ENCODE measurements around the gene RGS7. TPM values are rescaled to one million over a fixed set of nuclear protein-coding genes. Genes with fewer than 3 reads are reported as not detected.

RGS7 gene
- total RNA-seq, 4 donors from 2014 or later = not detected

- TF ChIP-seq POLR2A (IDR thresholded peaks at IDR 0.05) (no peak), CTCF (IDR thresholded peaks at IDR 0.05 in 4 of 5, conservative IDR thresholded peaks at IDR 0.05 in 1 of 5) (no peak)
- DNase-seq = no peak
- Histone ChIP-seq H3K27ac (no peak overlapping the region), H3K9me3 (no peaks in the 10 kb centered on the region), H3K4me3 (no peak overlapping the region), H3K27me3 (no peaks in the 10 kb centered on the region), H3K36me3 (no peaks in the 10 kb centered on the region), H3K4me1 (no peaks in the 10 kb centered on the region)
- ATAC-seq = no peak
- intact Hi-C loops (cut with DNase I; ENCODE audit: low total_unique reads) = no loop called here
- in situ Hi-C loops (cut with MboI; ENCODE audit: low sequenced_read_pairs in 4 of 4) = no loop called here
Observed at GRCh38 chr1:241007668-241008067, 349.3 kb downstream of the RGS7 start.

- Histone ChIP-seq H3K9me3 (no peaks in the 10 kb centered on the region), H3K27me3 (no peaks in the 10 kb centered on the region), H3K4me1 (no peaks in the 10 kb centered on the region), H3K27ac (no peak overlapping the region), H3K4me3 (no peak overlapping the region), H3K36me3 (no peaks in the 10 kb centered on the region)
- intact Hi-C loops (cut with DNase I; ENCODE audit: low total_unique reads) = no loop called here
- in situ Hi-C loops (cut with MboI; ENCODE audit: low sequenced_read_pairs in 4 of 4) = no loop called here
- DNase-seq (no peak), ATAC-seq (no peak)
- TF ChIP-seq POLR2A (IDR thresholded peaks at IDR 0.05) = no peak
- no peak for TF ChIP-seq CTCF (IDR thresholded peaks at IDR 0.05 in 4 of 5, conservative IDR thresholded peaks at IDR 0.05 in 1 of 5)
Observed at GRCh38 chr1:240999826-241000225, 357.2 kb downstream of the RGS7 start.

- in situ Hi-C loops (cut with MboI; ENCODE audit: low sequenced_read_pairs in 4 of 4) (no loop called here), intact Hi-C loops (cut with DNase I; ENCODE audit: low total_unique reads) (no loop called here)
- no peaks in the 10 kb centered on the region for H3K36me3 ChIP-seq
- no peak for TF ChIP-seq CTCF (IDR thresholded peaks at IDR 0.05 in 4 of 5, conservative IDR thresholded peaks at IDR 0.05 in 1 of 5)
- TF ChIP-seq POLR2A (IDR thresholded peaks at IDR 0.05) = no peak
- no peaks in the 10 kb centered on the region for H3K27me3 ChIP-seq
- no peak overlapping the region for H3K4me3 ChIP-seq
- no peaks in the 10 kb centered on the region for H3K4me1 ChIP-seq
- ATAC-seq (no peak), DNase-seq (no peak)
- no peak overlapping the region for H3K27ac ChIP-seq
- no peaks in the 10 kb centered on the region for H3K9me3 ChIP-seq
Observed at GRCh38 chr1:240998441-240999015, 358.5 kb downstream of the RGS7 start.

GRCh38 chr1:240998024-240998423, 359.0 kb downstream of the RGS7 start:
- no peaks in the 10 kb centered on the region for H3K27me3 ChIP-seq
- H3K27ac ChIP-seq = no peak overlapping the region
- TF ChIP-seq POLR2A (IDR thresholded peaks at IDR 0.05) (no peak), CTCF (IDR thresholded peaks at IDR 0.05 in 4 of 5, conservative IDR thresholded peaks at IDR 0.05 in 1 of 5) (no peak)
- intact Hi-C loops (cut with DNase I; ENCODE audit: low total_unique reads) = no loop called here
- H3K4me1 ChIP-seq = no peaks in the 10 kb centered on the region
- DNase-seq (no peak), ATAC-seq (no peak)
- no peaks in the 10 kb centered on the region for H3K36me3 ChIP-seq
- H3K4me3 ChIP-seq = no peak overlapping the region
- no peaks in the 10 kb centered on the region for H3K9me3 ChIP-seq
- in situ Hi-C loops (cut with MboI; ENCODE audit: low sequenced_read_pairs in 4 of 4) = no loop called here

- ATAC-seq (no peak), DNase-seq (no peak)
- no peaks in the 10 kb centered on the region for H3K27me3 ChIP-seq
- H3K4me3 ChIP-seq = no peak overlapping the region
- H3K9me3 ChIP-seq = no peaks in the 10 kb centered on the region
- H3K4me1 ChIP-seq = no peaks in the 10 kb centered on the region
- in situ Hi-C loops (cut with MboI; ENCODE audit: low sequenced_read_pairs in 4 of 4) = no loop called here
- H3K27ac ChIP-seq = no peak overlapping the region
- intact Hi-C loops (cut with DNase I; ENCODE audit: low total_unique reads) = no loop called here
- TF ChIP-seq POLR2A (IDR thresholded peaks at IDR 0.05) (no peak), CTCF (IDR thresholded peaks at IDR 0.05 in 4 of 5, conservative IDR thresholded peaks at IDR 0.05 in 1 of 5) (no peak)
- no peaks in the 10 kb centered on the region for H3K36me3 ChIP-seq
Observed at GRCh38 chr1:240993004-240993403, 364.0 kb downstream of the RGS7 start.
